ENCODE data around the gene RRP1B.
A peak's percentile ranks its signal among the peaks of the same experiment; 100 is the strongest.
"Not testable (repeated sequence)": the region's sequence is repeated elsewhere in the genome, so short reads cannot be mapped to it uniquely, and the experiment has no call there.

Gene RRP1B

GRCh38 chr21:43643193-43643592, 16.2 kb upstream of the RRP1B start:
- no peak for DNase-seq (ENCODE audit: low read depth)

DNA sequence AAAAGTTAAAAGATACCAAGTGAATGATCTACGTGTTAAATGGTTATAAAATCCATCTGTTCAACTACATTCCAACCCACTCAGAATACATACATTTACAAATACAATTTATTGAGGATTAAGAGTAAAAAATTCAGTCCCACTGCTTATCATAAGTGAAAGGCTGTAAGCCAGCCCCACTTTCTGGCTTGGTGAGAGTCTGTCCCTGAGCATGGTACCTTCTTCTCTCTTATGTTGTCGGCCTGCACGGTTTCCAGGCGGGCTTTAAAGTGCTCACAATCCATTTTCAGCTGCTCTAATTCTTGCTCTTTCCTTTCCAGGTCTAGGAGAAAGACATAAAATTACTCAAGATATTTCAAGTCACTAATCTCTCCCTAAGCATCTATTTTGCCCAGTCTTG, 15.3 kb upstream of the RRP1B start:
- DNase-seq (ENCODE audit: low read depth): no peak

DNA sequence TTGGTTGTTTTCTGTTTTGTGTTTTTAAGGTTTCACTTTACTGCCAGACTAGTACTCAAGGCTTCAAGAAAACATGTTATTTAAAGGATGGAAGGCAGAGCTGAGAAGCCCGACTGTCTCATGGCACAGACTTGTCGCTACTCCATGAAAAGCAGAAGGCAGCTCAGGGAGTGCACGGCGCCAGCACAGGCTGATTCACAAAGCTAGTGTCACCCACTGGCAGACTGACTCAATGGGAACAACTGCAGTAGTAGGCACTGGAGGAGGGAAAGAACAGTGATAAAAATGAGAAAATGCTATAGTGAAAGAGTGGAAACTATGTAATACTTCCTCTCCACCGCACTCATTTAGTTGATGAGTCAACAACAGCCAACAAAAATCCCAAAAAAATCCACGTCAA, 14.8 kb upstream of the RRP1B start:
- no peak for DNase-seq (ENCODE audit: low read depth)

GRCh38 chr21:43645136-43645891, 14.0 kb upstream of the RRP1B start:
- no peak for DNase-seq (ENCODE audit: low read depth)

DNA sequence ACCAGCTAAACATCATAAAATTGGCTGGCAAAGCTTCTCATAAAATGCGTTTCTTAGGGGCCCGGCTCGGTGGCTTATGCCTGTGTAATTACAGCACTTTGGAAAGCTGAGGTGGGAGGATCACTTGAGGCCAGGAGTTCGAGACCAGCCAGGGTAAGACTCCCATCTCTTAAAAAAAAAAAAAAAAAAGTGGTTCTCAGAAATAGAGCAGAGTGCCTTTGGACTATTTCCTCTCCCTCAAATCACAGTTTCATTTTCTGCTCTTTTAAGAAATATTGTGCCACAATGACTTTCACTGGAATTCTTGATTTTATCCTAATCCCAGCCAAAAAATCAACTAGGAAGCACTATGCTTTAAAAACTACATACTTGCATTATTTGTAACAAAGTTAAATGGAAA, 13.4 kb upstream of the RRP1B start:
- no peak for DNase-seq (ENCODE audit: low read depth)

DNA sequence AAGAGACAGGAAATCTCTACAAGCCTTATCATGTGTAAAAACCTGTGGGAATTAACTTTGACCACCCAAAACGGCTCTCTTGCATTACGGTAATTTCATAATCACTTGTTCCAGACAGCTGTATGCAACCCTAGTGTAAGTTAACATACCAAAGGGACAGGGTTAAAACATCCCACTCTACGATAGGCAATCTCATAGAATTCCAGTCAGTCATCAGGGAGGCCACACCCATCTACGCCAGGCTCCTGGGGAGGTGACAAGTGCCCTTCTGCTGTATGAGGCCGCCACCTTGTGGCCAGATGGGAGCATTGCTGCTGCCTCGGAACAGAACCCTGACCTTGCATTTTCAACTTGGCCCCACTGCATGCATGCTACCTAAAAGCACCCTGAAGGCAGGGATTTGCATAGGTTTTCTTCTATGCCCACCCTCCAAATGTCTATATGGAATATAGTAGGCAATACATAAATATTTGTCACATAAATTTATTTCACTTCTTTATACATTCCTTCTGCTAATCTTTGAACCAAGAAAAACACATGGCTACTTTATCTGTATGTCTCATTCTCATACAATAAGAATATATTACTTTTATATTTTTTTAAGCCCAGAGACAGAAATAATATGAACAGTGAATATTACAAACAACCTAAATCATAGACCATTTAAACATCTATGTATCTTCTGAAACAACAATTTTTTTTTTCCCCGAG, 12.7 kb upstream of the RRP1B start:
- DNase-seq (ENCODE audit: low read depth): peak; percentile 88

- no peak for DNase-seq (ENCODE audit: low read depth)
Observed at GRCh38 chr21:43648171-43648570, 11.2 kb upstream of the RRP1B start.

DNA sequence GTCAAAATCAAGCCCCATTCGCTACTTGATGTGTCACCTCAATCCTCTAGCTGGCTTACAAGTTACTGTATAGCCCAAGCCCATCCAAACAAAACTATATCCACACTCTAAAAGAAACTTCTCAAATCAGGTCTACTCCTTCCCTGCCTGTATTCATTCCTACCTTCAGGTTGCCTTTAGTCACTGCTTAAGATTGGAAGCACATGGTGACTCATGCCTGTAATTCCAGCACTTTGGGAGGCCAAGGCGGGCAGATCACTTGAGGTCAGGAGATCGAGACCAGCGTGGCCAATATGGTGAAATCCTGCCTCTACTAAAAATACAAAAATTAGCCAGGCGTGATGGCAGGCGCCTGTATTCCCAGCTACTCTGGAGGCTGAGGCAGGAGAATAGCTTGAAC, 7.4 kb upstream of the RRP1B start:
- not testable (repeated sequence) for DNase-seq (ENCODE audit: low read depth)

DNA sequence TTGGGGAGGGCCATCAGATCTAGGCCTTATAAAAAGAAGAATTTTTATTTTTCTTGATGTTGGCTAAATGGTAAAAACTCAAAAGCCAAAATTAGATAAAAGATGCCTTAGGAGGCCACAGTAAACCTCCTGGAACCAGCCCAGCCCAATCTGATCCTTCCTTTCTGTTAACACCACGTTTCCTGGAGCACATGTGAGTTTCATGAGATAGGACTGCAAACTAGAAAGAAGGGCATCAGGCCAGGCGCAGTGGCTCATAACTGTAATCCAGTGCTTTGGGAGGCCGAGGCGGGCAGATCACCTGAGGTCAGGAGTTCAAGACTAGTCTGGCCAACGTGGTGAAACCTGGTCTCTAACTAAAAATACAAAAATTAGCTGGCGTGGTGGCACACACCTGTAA, 6.7 kb upstream of the RRP1B start:
- no peak for DNase-seq (ENCODE audit: low read depth)

DNA sequence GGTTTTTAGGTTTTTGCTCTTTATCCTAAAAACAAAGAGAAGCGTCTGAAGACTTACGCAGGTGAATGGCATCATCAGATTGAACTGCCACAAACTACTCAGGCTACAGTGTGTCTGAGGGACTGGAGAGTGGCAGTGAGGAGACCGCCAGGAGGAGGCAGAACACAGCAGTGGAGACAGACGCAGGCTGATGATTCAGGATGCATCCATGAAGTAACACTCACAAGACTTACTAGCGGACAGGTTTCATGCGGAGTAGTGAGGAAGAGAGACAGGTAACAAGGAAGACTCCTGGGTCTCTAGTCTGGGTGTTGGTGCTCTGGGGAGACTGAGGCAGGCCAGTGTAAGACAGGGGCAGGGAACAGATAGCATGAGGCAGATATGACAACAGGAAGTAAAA, 5.7 kb upstream of the RRP1B start:
- no peak for DNase-seq (ENCODE audit: low read depth)

DNA sequence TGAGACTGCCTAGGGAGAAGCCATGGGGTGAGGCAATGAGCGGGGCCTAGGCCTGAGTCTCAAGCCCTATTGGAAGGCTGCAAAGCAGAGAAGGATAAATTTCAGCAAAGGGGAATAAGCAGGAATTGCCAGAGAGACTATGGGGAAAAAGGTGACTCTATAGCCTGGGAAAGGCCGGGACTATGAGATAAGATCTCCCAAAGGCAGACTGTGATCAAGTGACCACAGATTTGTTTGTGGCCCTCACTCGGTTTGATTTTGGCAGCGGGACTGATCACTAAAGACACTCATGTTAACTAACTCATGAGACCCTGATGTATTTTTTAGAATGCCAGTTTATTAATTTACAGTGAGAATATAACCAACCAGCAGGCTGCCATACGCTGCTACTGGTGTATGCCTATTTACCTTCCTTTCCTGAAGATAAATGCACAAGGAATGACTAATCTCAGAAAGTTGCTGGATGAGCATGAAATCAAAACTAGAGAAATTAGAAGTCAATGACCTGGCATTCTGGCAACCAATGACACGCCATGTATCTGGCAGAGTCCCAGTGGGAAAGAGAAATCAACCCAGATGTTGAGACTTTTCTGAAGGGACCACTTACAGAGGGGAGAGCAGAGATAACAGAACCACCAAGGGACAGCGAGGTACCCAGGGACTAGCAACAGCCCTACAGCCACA, 4.4 kb upstream of the RRP1B start:
- DNase-seq (ENCODE audit: low read depth): no peak

- no peak for DNase-seq (ENCODE audit: low read depth)
Observed at GRCh38 chr21:43657355-43658087, 1.8 kb upstream of the RRP1B start.

- DNase-seq (ENCODE audit: low read depth): no peak
Observed at GRCh38 chr21:43658088-43658741, 1.1 kb upstream of the RRP1B start.

GRCh38 chr21:43658769-43659135, 608 bp upstream of the RRP1B start:
- no peak for DNase-seq (ENCODE audit: low read depth)

GRCh38 chr21:43662286-43662685, 2.9 kb downstream of the RRP1B start:
- DNase-seq (ENCODE audit: low read depth): no peak

DNA sequence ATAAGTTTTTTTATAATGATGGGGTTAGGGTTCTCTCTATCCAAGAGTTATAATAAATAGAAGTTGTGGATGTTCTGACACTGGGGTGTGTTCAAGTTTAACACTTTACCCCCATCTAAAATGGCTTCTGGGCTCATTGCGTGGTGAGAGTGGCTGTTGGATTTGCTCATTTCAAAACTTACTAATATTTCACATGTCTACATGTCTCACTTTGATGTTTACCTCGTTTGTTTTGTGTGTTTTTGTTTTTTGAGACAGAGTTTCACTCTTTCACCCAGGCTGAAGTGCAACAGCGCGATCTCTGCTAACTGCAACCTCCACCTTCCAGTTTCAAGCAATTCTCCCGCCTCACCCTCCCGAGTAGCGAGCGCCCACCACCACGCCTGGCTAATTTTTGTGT, 3.7 kb downstream of the RRP1B start:
- DNase-seq (ENCODE audit: low read depth): no peak

DNA sequence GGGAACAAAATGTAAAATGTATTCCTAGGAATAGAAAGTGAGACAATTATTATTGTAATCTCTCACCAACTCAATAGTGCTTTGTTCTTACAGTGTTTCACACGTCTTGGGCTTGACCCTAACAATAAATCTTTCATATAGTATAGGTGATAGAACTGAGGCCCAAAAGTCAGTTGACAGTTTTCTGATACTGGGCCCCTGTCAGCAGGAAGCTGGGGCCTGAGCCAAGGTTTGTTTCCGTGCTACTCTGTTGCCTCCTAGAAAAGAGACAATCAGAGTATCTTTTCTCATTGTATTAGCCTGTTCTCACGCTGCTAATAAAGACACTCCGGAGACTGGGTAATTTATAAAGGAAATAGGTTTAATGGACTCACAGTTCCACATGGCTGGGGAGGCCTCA, 5.0 kb downstream of the RRP1B start:
- no peak for DNase-seq (ENCODE audit: low read depth)

DNA sequence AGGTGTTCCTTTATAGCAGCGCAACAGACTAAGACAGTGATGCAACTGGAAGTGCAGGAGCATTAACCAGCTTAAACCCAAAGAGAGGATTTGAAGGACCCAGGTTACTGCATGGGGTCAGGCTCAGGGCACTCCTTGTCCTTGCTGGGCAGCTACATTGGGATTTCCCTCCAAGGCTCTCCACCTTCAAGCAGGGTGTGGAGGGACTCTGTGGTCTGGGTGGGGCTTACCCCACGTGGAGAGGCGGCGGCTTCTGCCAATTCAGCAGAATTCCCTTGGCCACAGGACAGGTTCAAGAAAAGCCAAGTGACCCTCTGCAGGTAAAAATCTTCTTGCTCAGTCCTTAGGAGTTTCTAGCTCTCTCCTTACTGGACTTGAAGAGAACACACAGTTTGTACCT, 6.5 kb downstream of the RRP1B start:
- no peak for DNase-seq (ENCODE audit: low read depth)

GRCh38 chr21:43667191-43667904, 8.0 kb downstream of the RRP1B start:
- DNase-seq (ENCODE audit: low read depth): peak; percentile 80

GRCh38 chr21:43669828-43670605, 10.7 kb downstream of the RRP1B start:
- no peak for DNase-seq (ENCODE audit: low read depth)

DNA sequence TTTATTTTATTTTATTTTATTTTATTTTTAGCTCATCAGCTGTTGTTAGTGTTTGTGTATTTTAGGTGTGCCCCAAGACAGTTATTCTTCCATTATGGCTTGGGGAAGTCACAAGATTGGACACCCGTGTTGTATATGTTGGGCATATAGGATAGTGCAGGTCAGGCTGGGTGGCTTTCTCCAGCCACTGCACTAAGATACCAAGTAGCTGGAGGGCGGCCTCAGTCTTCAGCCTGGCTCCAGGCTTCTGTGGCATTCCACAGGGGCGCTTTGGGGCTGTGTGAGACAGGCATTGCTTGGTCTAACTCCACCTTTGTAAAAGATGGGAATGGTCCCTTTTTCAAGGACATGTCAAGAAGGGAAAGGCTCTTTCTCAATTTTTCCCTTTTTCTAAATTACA, 16.5 kb downstream of the RRP1B start:
- DNase-seq (ENCODE audit: low read depth): no peak
